Pancreas (tissue), 10 donors: ENCODE results near the gene SHLD1. TPM values are rescaled to one million over a fixed set of nuclear protein-coding genes. Genes with fewer than 3 reads are reported as not detected.

Experiments used
- ATAC-seq, 4 donors: fragments of 200-7000 bp; cut with Tn5 transposase; one replicate each; pipeline versions ENCODE4 v1.8.0 to v1.9.1; 2020; ENCODE audit warnings: mild to moderate bottlenecking in 4 of 4, moderate library complexity in 4 of 4
- DNase-seq, 6 donors: peaks; one replicate each; pipeline ENCODE4 v3.0.0-alpha.2; 2020
- FAIRE-seq: peaks from 2 replicates; lab custom pipeline; 2012; peaks lifted over from hg19 to GRCh38; lab: Jason Lieb, UNC
- H3K27ac ChIP-seq, 4 donors: fragments of 200-600 bp; sonication (generic); 1 replicate in 3 of 4; 2 replicates in 1 of 4; pipeline versions ENCODE4 v1.5.0 to v1.8.0; 2020
- H3K27me3 ChIP-seq, 4 donors: fragments of 200-600 bp; one replicate each; pipeline ENCODE4 v1.8.0; 2021
- H3K36me3 ChIP-seq, 3 donors: fragments of 200-600 bp; sonication (generic) in 1 of 3; one replicate each; pipeline versions ENCODE4 v1.5.0 to v1.8.0; 2020 to 2021
- H3K4me1 ChIP-seq, 3 donors: fragments of 200-600 bp; one replicate each; pipeline ENCODE4 v1.8.0; 2021
- H3K4me3 ChIP-seq, 4 donors: fragments of 200-600 bp; sonication (generic) in 2 of 4; one replicate each; pipeline versions ENCODE4 v1.5.0 to v1.8.0; 2020 to 2021
- H3K9me3 ChIP-seq, 4 donors: fragments of 200-600 bp; one replicate each; pipeline ENCODE4 v1.8.0; 2021
- CTCF ChIP-seq, 4 donors: fragments of 200-600 bp; sonication (generic) in 3 of 4; IDR thresholded peaks; one replicate each; pipeline versions ENCODE4 v1.5.0 to v1.8.0; 2021; ENCODE audit warnings: antibody characterized with exemption in 4 of 4
- WGBS, 2 donors: extraction: QIAGEN DNeasy Blood & Tissue Kit; methylation state at CpG; one replicate each; pipeline ENCODE4 v1.1.7; 2013; 5-methylcytosine and 5-hydroxymethylcytosine counted together
- intact Hi-C, 3 donors: fragments of 100-400 bp; cut with DNase I; formaldehyde crosslinking; loops; one replicate each; pipeline versions ENCODE4 v1.11.1 to v1.14.2; 2022
- polyA plus RNA-seq, 2 donors: library from polyadenylated mRNA; stranded (reverse); fragments of 200-250 nt; gene quantifications; one replicate each; pipeline ENCODE4 v1.2.3, GENCODE V29; 2013
- total RNA-seq, 6 donors: library from RNA; stranded (reverse); fragmentation: NEBNext Ultra II Directional in 4 of 6; extraction: Animal tissue kit (Norgen Biotek cat#: 25700) in 4 of 6; gene quantifications; one replicate each; pipeline versions ENCODE4 v1.2.1 to v1.2.4, GENCODE V29; 2021 to 2023
- donor health status: healthy with polysubstance abuse.
- donor health status: DM: no; HTN: no; CAD: no; lungs with moderate emphysema.
- donor health status: DM: no; HTN: no; CAD: no.
- donor health status: control.
- donor health status: control.
- donor health status: Bipolar disorder and iron deficiency.
- donor health status: DM: yes; HTN: yes; CAD: no.
- donor health status: DM: no; HTN: no; CAD: no.
- donor health status: DM: no; HTN: no; CAD: no.
- donor health status: DM: yes; HTN: yes; CAD: no.

SHLD1 gene
- total and polyA plus RNA-seq, 8 donors: 2.1 to 6.6 (median 3.4) TPM

- Histone ChIP-seq H3K27me3 (no peaks in the 10 kb centered on the region), H3K36me3 (no peaks in the 10 kb centered on the region), H3K9me3 (no peaks in the 10 kb centered on the region), H3K27ac (peak overlapping the region in 3 of 4 donors; percentile 15 to 51 (median 49)), H3K4me1 (peaks cover 7 to 20% (median 17%) of the 10 kb centered on the region in 3 donors), H3K4me3 (no peak overlapping the region)
- peak in 4 of 6 donors; percentile 47 to 80 (median 50) for DNase-seq
- no peak for TF ChIP-seq CTCF (IDR thresholded peaks at IDR 0.05)
- intact Hi-C loops: no loop called here
- FAIRE-seq: no peak
- ATAC-seq: peak; percentile 77 to 92 (median 83)
- WGBS, 2 donors: 16 to 17% methylated on average over 4 of the region's 4 CpGs
Observed at GRCh38 chr20:5821627-5822215, 71.5 kb downstream of the SHLD1 start.

GRCh38 chr20:5822569-5822968 is 72.4 kb downstream of the SHLD1 start:
- Histone ChIP-seq H3K27ac (no peak overlapping the region), H3K4me1 (peaks cover 7 to 20% (median 17%) of the 10 kb centered on the region in 3 donors), H3K36me3 (no peaks in the 10 kb centered on the region), H3K27me3 (no peaks in the 10 kb centered on the region), H3K4me3 (no peak overlapping the region), H3K9me3 (no peaks in the 10 kb centered on the region)
- intact Hi-C loops: no loop called here
- DNase-seq (no peak), FAIRE-seq (no peak), ATAC-seq (peak; percentile 14 to 42 (median 34))
- TF ChIP-seq CTCF (IDR thresholded peaks at IDR 0.05): no peak
- 60 to 63% methylated on average over 3 of the region's 3 CpGs for WGBS, 2 donors

GRCh38 chr20:5825130-5825719 is 75.0 kb downstream of the SHLD1 start:
- no peak overlapping the region for H3K27ac ChIP-seq
- intact Hi-C loops: no loop called here
- H3K27me3 ChIP-seq: no peaks in the 10 kb centered on the region
- peaks cover 7 to 20% (median 17%) of the 10 kb centered on the region in 3 donors for H3K4me1 ChIP-seq
- no peaks in the 10 kb centered on the region for H3K36me3 ChIP-seq
- no peak for TF ChIP-seq CTCF (IDR thresholded peaks at IDR 0.05)
- 69 to 80% methylated on average over 9 of the region's 9 CpGs for WGBS, 2 donors
- H3K9me3 ChIP-seq: no peaks in the 10 kb centered on the region
- DNase-seq: no peak
- H3K4me3 ChIP-seq: no peak overlapping the region
- ATAC-seq: peak in 1 of 4 donors; percentile 20
- FAIRE-seq: no peak

- Histone ChIP-seq H3K27me3 (no peaks in the 10 kb centered on the region), H3K27ac (no peak overlapping the region), H3K4me1 (peaks cover 0 to 11% (median 10%) of the 10 kb centered on the region in 3 donors), H3K9me3 (no peaks in the 10 kb centered on the region), H3K4me3 (no peak overlapping the region), H3K36me3 (no peaks in the 10 kb centered on the region)
- WGBS, 2 donors: 69 to 73% methylated on average over 15 of the region's 15 CpGs
- DNase-seq (peak in 4 of 6 donors; percentile 40 to 77 (median 68)), ATAC-seq (peak; percentile 17 to 83 (median 54)), FAIRE-seq (no peak)
- intact Hi-C loops: no loop called here
- TF ChIP-seq CTCF (IDR thresholded peaks at IDR 0.05): no peak
Observed at GRCh38 chr20:5827098-5827853, 77.1 kb downstream of the SHLD1 start.
